Right atrium auricular region (tissue), 2 donors: Measurements from ENCODE around the gene SFT2D1. TPM values are rescaled to one million over a fixed set of nuclear protein-coding genes. Genes with fewer than 3 reads are reported as not detected.

Experiments
- DNase-seq: peaks from one replicate; pipeline ENCODE4 v3.0.0-alpha.2; 2019; ENCODE audit warnings: low spot score
- H3K27ac ChIP-seq, 2 donors: fragments of 200-600 bp; sonication (generic); 1 replicate in 1 of 2; 2 replicates in 1 of 2; pipeline ENCODE4 v1.5.1; 2016 to 2019
- H3K27me3 ChIP-seq, 2 donors: fragments of 200-600 bp; sonication (generic); one replicate each; pipeline versions ENCODE4 v1.5.1 to v1.6.0; 2017 to 2019
- H3K36me3 ChIP-seq: fragments of 200-600 bp; sonication (generic); one replicate; pipeline ENCODE4 v1.5.1; 2016
- H3K4me1 ChIP-seq, 2 donors: fragments of 200-600 bp; sonication (generic); one replicate each; pipeline versions ENCODE4 v1.5.1 to v1.6.0; 2017 to 2019
- H3K4me3 ChIP-seq, 2 donors: fragments of 200-600 bp; sonication (generic); 1 replicate in 1 of 2; 2 replicates in 1 of 2; pipeline ENCODE4 v1.5.1; 2017 to 2019; ENCODE audit warnings: mild to moderate bottlenecking in 1 of 2, moderate library complexity in 1 of 2
- H3K9me3 ChIP-seq, 2 donors: fragments of 200-600 bp; sonication (generic); one replicate each; pipeline ENCODE4 v1.5.1; 2019
- CTCF ChIP-seq, 2 donors: fragments of 200-600 bp; sonication (generic); IDR thresholded peaks; one replicate each; pipeline ENCODE4 v1.5.1; 2019; ENCODE audit warnings: antibody characterized with exemption in 2 of 2
- total RNA-seq, 2 donors: library from RNA; depleted of rRNA; stranded (reverse); fragments of >200 nt; gene quantifications; one replicate each; pipeline ENCODE4 v1.1.0, GENCODE V29; 2016

The SFT2D1 gene
- total RNA-seq, 2 donors from 2014 or later: 29.4 TPM

- H3K4me1 ChIP-seq: no peaks in the 10 kb centered on the region
- DNase-seq: no peak
- no peak overlapping the region for H3K4me3 ChIP-seq
- H3K27me3 ChIP-seq: no peaks in the 10 kb centered on the region
- H3K27ac ChIP-seq: no peak overlapping the region
- no peaks in the 10 kb centered on the region for H3K9me3 ChIP-seq
- no peak for TF ChIP-seq CTCF (IDR thresholded peaks at IDR 0.05)
- no peaks in the 10 kb centered on the region for H3K36me3 ChIP-seq
These were observed 68.2 kb downstream of the SFT2D1 start for GRCh38 chr6:166274163-166274562.

GRCh38 chr6:166271376-166271765 is 71.0 kb downstream of the SFT2D1 start:
- TF ChIP-seq CTCF (IDR thresholded peaks at IDR 0.05): no peak
- Histone ChIP-seq H3K4me3 (no peak overlapping the region), H3K9me3 (no peaks in the 10 kb centered on the region), H3K27me3 (no peaks in the 10 kb centered on the region), H3K4me1 (no peaks in the 10 kb centered on the region), H3K27ac (no peak overlapping the region), H3K36me3 (no peaks in the 10 kb centered on the region)
- DNase-seq: no peak

GRCh38 chr6:166270706-166271375 is 71.5 kb downstream of the SFT2D1 start:
- Histone ChIP-seq H3K27ac (no peak overlapping the region), H3K27me3 (no peaks in the 10 kb centered on the region), H3K36me3 (no peaks in the 10 kb centered on the region), H3K9me3 (no peaks in the 10 kb centered on the region), H3K4me1 (no peaks in the 10 kb centered on the region), H3K4me3 (no peak overlapping the region)
- no peak for TF ChIP-seq CTCF (IDR thresholded peaks at IDR 0.05)
- no peak for DNase-seq

Other genes starting within 250 kb of the SFT2D1 start
- gene TBXT, start 174.7 kb downstream of the SFT2D1 start, total RNA-seq: not detected
- not detected for gene PRR18, start 34.2 kb downstream of the SFT2D1 start, total RNA-seq
- 100 to 1,000 TPM; 250 to 616 TPM for gene MPC1, start 40.4 kb upstream of the SFT2D1 start, total RNA-seq
- under 1 TPM; 0.20 to 0.52 TPM for gene RAMACL, start 244.1 kb upstream of the SFT2D1 start, total RNA-seq